HepG2 (cell line): Measurements from ENCODE around the gene HAP1. TPM values are rescaled to one million over a fixed set of nuclear protein-coding genes. Genes with fewer than 3 reads are reported as not detected.

Source experiments
- BRD4 ChIP-seq: sonication (generic); formaldehyde crosslinking; IDR thresholded peaks from 2 replicates; pipeline ENCODE4 v1.4.0; 2020; ENCODE audit warnings: missing genetic modification reagents
- CHCHD3 ChIP-seq: sonication (generic); formaldehyde crosslinking; IDR thresholded peaks from 2 replicates; pipeline ENCODE4 v1.8.0; 2022; ENCODE audit warnings: mild to moderate bottlenecking, missing genetic modification reagents, moderate library complexity
- CREB3 ChIP-seq: sonication (generic); formaldehyde crosslinking; IDR thresholded peaks from 2 replicates; pipeline ENCODE4 v1.5.0; 2020; ENCODE audit warnings: missing genetic modification reagents
- EEA1 ChIP-seq: sonication (generic); formaldehyde crosslinking; IDR thresholded peaks from 2 replicates; pipeline ENCODE4 v1.5.1; 2020; ENCODE audit warnings: mild to moderate bottlenecking, missing genetic modification reagents, borderline replicate concordance
- KLF6 ChIP-seq: IDR thresholded peaks from 2 replicates; pipeline ENCODE4 v1.8.0; 2016; ENCODE audit warnings: missing biosample characterization, missing genetic modification reagents
- MEF2D ChIP-seq: sonication (generic); formaldehyde crosslinking; IDR thresholded peaks from 2 replicates; pipeline ENCODE4 v1.5.1; 2020; ENCODE audit warnings: mild to moderate bottlenecking, missing genetic modification reagents
- MEIS2 ChIP-seq: sonication (generic); formaldehyde crosslinking; IDR thresholded peaks from 2 replicates; pipeline ENCODE4 v1.9.0; 2021; ENCODE audit warnings: mild to moderate bottlenecking, missing genetic modification reagents
- MTF1 ChIP-seq: sonication (generic); formaldehyde crosslinking; IDR thresholded peaks from 2 replicates; pipeline ENCODE4 v1.5.0; 2020; ENCODE audit warnings: missing genetic modification reagents
- NAIF1 ChIP-seq: sonication (generic); formaldehyde crosslinking; IDR thresholded peaks from 2 replicates; pipeline ENCODE4 v1.5.0; 2020; ENCODE audit warnings: mild to moderate bottlenecking, missing genetic modification reagents, borderline replicate concordance
- PRDM10 ChIP-seq: sonication (generic); formaldehyde crosslinking; IDR thresholded peaks from 2 replicates; pipeline ENCODE4 v1.4.0; 2020; ENCODE audit warnings: low read depth, missing genetic modification reagents
- RORA ChIP-seq: sonication (generic); formaldehyde crosslinking; IDR thresholded peaks from 2 replicates; pipeline ENCODE4 v1.5.0; 2020; ENCODE audit warnings: mild to moderate bottlenecking, missing genetic modification reagents, moderate library complexity
- SSRP1 ChIP-seq: IDR thresholded peaks from 2 replicates; pipeline ENCODE4 v1.6.1; 2016; ENCODE audit warnings: control low read depth
- STAG1 ChIP-seq: sonication (generic); formaldehyde crosslinking; IDR thresholded peaks from 2 replicates; pipeline ENCODE4 v1.4.0; 2020; ENCODE audit warnings: missing genetic modification reagents
- ZNF292 ChIP-seq: sonication (generic); formaldehyde crosslinking; IDR thresholded peaks from 2 replicates; pipeline ENCODE4 v1.8.1; 2022; ENCODE audit warnings: mild to moderate bottlenecking, low read depth, missing genetic modification reagents, borderline replicate concordance
- ZNF331 ChIP-seq: sonication (generic); formaldehyde crosslinking; IDR thresholded peaks from 2 replicates; pipeline ENCODE4 v1.4.0; 2020; ENCODE audit warnings: missing genetic modification reagents
- ZNF576 ChIP-seq: sonication (generic); formaldehyde crosslinking; IDR thresholded peaks from 2 replicates; pipeline ENCODE4 v1.4.0; 2020; ENCODE audit warnings: mild to moderate bottlenecking, missing genetic modification reagents
- ZNF614 ChIP-seq: IDR thresholded peaks from 2 replicates; pipeline ENCODE4 v1.6.1; 2018; ENCODE audit warnings: missing biosample characterization, missing genetic modification reagents, inconsistent platforms, borderline replicate concordance
- ZNF776 ChIP-seq: sonication (generic); formaldehyde crosslinking; IDR thresholded peaks from 2 replicates; pipeline ENCODE4 v1.4.0; 2020; ENCODE audit warnings: mild to moderate bottlenecking, missing genetic modification reagents
- ZNF816 ChIP-seq: sonication (generic); formaldehyde crosslinking; IDR thresholded peaks from 2 replicates; pipeline ENCODE4 v1.8.0; 2022; ENCODE audit warnings: missing genetic modification reagents, mild to moderate bottlenecking, borderline replicate concordance
- ZSCAN25 ChIP-seq: sonication (generic); formaldehyde crosslinking; IDR thresholded peaks from 2 replicates; pipeline ENCODE4 v1.8.0; 2022; ENCODE audit warnings: mild to moderate bottlenecking, missing genetic modification reagents
- polyA plus RNA-seq, 8 experiments: library from polyadenylated mRNA; depleted of rRNA in 3 of 8; stranded (reverse) in 7 of 8; unstranded in 1 of 8; fragments of >200 nt; fragmentation: Illumina TruSeq in 4 of 8; extraction: Trizol in 4 of 8; gene quantifications; 2 replicates each; pipeline versions ENCODE4 v1.2.1 to v1.2.3, GENCODE V29; 2011 to 2016; ENCODE audit warnings: low read depth in 4 of 8, missing spikeins in 1 of 8, mixed read lengths in 1 of 8; ENCODE audit not compliant: insufficient read depth in 1 of 8
- total RNA-seq, 5 experiments: library from RNA; depleted of rRNA; stranded (reverse); fragments of >200 nt; fragmentation: Illumina TruSeq; extraction: Trizol; gene quantifications; 2 replicates each; pipeline ENCODE4 v1.2.3, GENCODE V29; 2016; ENCODE audit warnings: low read depth in 1 of 5

Gene HAP1
- total and polyA plus RNA-seq, 2 of the 13 experiments (the other 11 are each of a cell fraction or from before 2014, with no cell fraction given) = 0.07 TPM

GRCh38 chr17:41688641-41689496 lies 45.6 kb downstream of the HAP1 start, which contains the start of gene EIF1 (continued):
- TF ChIP-seq KLF6 (CRISPR knock-in tag) (peak; percentile 98; the same call in 1 of the 2 replicates), PRDM10 (CRISPR knock-in tag) (peak; percentile 33), ZNF614 (CRISPR knock-in tag) (peak; percentile 59; the same call in 1 of the 2 replicates), BRD4 (CRISPR knock-in tag) (0 out of 2 replicates have a peak, but pooled peaks have one; percentile 12), ZNF331 (peak; percentile 65), CHCHD3 (CRISPR knock-in tag) (peak; percentile 24; the same call in 1 of the 2 replicates), RORA (CRISPR knock-in tag) (no peak), ZNF292 (peak; percentile 46; the same call in 1 of the 2 replicates), CREB3 (CRISPR knock-in tag) (peak; percentile 14; the same call in 1 of the 2 replicates), EEA1 (CRISPR knock-in tag) (peak; percentile 29; the same call in 1 of the 2 replicates), STAG1 (CRISPR knock-in tag) (no peak), ZNF776 (CRISPR knock-in tag) (peak; percentile 90), MEF2D (CRISPR knock-in tag) (peak; percentile 94), MTF1 (no peak; the same call in 1 of the 2 replicates), ZNF576 (CRISPR knock-in tag) (0 out of 2 replicates have a peak, but pooled peaks have one; percentile 61), NAIF1 (peak; percentile 89), SSRP1 (CRISPR knock-in tag) (peak; percentile 98), ZNF816 (peak; percentile 86; the same call in 1 of the 2 replicates), MEIS2 (CRISPR knock-in tag) (peak; percentile 91; the same call in 1 of the 2 replicates), ZSCAN25 (peak; percentile 73)
